GM21717 (cell line): ENCODE results near the gene FMN2.
"Not testable (repeated sequence)": the region's sequence is repeated elsewhere in the genome, so short reads cannot be mapped to it uniquely, and the experiment has no call there.

Source experiments
- ATAC-seq: cut with Tn5 transposase; IDR thresholded peaks from one replicate; pipeline ENCODE4 v1.9.1; 2021; ENCODE audit warnings: mild to moderate bottlenecking, moderate library complexity; ENCODE audit not compliant: unreplicated experiment

The FMN2 gene

DNA sequence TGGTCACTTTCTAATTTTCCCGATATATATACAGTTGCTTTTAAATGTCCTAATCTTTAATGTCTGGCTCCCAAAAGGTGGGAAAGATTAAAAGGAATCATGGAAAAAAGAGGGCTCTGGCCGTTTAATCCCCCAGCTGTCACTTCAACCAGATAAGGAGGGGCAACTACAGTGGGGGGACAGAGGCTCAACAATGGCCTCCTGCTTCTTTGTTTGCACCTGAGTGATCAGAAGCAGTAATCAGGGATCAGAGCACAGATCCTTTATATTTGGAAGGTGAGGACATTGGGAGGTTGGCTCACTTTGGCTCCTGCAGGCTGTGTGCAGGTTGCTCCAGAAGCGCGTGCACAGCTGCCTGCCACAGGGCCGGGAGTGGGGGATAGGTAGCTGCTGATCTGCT, 212.8 kb downstream of the FMN2 start:
- no peak for ATAC-seq

GRCh38 chr1:240306673-240307072, 215.0 kb downstream of the FMN2 start:
- ATAC-seq: no peak

DNA sequence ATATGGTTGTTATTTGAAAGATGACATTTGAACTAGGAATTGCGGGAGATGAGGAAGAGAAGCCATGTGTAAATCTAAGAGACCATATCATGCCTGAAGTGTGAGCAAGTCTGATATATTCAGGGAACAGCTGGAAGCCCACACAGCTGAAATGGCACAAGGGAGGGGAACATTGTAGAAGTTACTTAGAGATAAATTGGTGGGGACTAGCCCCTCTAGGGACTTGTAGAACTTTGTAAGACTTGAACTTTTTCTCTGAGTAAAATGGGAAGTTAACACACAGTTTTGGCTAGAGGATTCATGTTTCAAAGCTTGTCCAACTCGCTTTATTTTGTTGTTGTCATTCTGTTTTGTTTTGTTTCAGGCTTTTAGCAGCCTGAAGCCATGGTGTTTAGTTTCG, 216.4 kb downstream of the FMN2 start:
- ATAC-seq: no peak

- ATAC-seq: no peak
These were observed 218.1 kb downstream of the FMN2 start for GRCh38 chr1:240309769-240310168.

DNA sequence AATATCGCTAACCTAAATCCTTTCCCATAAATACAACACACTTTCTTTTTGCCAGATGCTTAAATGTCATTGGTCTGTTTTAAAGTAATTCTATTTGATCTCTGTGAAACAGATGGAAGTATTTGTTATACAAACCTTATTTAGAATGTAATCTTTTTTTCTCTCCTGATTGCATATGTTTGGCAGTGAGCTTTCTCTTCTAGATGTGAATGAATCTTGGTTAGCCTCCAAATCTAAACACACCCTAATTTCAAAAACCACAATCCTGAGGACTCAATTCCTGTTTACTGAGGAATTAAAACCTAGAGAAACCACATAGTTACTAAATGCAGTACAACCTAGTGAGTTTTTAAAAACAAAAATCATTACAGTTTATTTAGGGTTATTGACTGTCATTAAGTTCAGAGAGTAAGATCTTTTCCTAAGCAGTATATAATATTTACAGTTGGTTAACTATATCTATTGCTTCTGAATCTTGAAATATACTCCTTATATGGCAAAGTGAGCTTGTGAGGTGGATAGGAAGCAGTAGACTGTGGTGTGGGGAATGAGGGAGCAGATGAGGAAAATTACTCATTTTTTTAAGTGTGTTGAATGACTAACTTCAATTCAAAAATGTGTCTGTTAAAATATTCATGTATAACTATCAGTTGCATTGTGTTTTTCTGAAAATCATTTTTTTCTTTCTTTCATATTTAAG, 218.7 kb downstream of the FMN2 start:
- no peak for ATAC-seq

DNA sequence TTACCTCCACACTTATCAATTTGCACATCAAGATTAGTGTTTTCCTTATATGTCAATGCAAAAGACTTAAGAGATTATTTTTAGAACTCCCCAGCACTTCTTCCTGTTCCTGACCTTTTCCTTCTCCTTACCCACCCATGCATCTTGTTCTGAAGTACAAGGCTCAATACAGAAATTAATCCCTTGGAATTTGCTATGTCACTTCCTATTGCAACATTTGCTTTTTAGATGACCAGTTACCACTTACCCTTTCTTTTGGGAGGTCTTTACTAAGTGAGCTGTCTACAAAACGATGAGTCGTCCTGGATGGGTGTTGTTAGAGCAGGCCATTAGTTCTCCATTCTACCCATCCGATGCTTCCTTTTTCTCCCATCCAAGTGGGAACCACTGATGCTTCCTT, 221.2 kb downstream of the FMN2 start:
- no peak for ATAC-seq

DNA sequence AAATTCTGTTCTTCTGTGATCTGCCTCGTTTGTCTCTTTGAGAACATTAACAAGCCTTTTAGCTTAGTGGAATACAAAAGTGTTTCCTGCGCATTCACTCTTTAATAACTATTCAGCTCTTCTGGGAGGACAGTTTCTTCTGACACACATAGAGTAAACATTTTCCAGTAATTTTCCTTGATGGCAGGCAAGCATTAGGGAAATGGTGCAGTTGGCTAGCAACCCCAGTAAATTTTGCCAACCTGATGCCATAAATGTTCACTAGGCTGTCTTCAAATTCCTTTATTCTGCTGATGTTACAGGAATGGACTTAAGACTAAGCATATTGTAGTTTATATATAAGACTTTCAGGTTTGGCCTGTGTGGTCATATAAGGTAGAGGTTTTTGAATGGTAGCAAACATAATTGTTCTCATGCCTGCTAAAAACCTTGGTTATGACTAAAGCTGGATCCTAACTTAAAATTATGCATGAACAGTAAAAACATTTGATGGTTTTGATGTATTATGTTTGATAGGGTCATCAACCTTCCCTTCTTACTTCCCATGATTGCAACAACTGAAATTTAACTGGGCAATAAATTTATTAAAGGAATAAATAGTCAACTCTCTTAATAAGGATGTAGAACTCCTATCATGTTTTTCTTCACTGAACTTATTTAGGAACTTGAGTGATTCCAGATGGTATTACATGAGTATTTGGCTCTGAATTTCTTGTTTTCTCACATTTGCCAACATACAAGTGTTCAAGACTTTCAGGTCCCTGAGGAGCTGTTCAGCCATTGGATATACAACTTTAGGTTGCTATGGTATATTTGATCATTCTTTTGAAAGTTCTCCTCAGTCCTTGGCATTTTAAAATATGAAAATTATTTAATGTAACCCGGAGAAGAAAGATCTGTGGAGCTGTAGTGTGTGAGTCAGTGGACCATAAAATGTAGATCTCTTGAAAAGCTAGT, 223.4 kb downstream of the FMN2 start:
- no peak for ATAC-seq

- no peak for ATAC-seq
These were observed 228.3 kb downstream of the FMN2 start for GRCh38 chr1:240319998-240320397.

DNA sequence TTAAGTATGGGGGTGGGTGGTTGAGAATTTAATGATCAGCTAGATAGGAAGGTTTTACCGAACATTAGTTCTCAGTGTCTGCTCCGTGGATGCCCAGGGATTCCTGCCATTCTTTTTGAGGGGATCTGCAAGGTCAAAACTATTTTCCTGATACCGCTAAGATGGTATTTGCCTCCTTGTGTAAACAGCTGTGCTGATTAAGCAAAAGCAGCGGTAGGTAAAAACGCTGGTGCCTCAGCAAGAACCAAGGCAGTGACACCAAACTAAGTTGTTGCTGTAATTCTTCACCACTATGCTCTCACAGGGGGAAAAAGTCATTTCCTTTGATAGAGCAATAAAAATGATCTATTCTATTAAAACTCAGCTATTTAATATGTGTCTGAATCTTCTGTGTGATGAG, 229.0 kb downstream of the FMN2 start:
- ATAC-seq: no peak

DNA sequence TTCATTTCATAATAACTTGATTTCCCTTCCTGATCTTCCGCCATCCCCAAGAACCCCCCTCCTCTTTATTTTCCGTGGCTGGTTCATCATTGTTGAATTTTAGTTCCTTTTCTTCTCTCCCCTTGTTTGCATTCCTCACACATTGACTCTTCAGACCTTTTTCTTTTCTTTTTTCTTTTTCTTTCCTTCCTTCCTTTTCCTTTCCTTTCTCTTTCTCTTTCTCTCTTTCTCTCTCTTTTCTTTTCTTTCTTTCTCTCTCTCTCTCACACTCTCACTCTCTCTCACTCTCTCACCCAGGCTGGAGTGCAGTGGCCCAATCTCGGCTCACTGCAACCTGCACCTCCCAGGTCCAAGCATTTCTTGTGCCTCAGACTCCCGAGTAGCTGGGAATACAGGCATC, 231.3 kb downstream of the FMN2 start:
- no peak for ATAC-seq

GRCh38 chr1:240328382-240328781, 236.7 kb downstream of the FMN2 start:
- not testable (repeated sequence) for ATAC-seq

DNA sequence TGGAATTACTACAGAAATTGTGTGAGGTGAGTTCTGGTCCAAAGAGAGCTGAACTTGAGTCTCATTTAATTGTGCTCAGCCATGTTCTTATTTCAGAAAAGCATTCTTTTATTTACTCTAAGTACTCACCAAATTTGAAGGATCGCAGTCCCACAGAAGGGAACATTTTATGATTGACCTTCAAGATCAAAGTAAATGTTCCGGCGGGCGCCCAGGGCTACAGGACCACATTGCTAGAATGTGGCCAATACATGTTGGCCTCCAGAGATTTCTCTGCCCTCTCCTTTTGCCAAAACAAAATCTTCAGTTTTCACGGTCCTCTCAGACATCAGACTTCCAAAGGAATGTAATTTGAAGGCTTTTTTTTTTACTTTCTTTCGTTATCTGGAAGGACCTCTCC, 237.8 kb downstream of the FMN2 start:
- no peak for ATAC-seq

DNA sequence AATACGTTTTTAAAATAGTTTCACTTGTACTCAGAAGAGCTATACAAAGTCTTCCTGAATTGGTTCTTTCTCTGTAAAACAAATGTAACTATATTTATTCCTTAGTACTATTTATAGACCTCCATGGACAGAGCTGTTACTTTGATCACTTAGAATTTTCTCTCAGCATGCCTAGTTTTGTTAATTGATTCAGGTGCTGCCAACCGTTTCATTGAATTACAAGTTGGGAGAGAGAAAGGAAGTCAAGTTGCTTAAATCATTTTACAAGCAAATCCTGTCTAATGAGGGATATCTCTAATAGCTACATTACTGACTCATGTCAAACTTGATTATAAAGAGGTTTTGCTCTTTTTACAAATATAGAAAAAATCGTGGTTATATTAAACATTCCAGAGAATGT, 241.0 kb downstream of the FMN2 start:
- no peak for ATAC-seq

DNA sequence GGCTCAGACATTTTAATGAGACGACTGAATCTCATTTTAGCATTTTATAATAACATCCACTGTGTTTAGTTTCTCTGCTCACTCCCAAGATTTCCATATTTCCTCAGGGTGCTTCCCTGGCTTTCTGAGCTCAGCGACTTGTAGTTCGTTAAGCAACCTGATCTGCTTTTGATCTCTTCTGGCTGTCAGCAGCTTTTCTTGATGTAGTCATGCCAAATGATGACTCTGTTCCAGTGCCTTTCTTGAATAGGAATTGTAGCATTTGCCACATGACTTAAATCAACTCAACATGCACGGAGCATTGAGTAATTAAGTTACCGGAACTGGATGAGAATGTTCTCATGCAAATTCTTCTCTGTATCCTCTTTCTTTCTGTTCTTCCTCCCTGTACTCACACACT, 246.1 kb downstream of the FMN2 start:
- no peak for ATAC-seq

DNA sequence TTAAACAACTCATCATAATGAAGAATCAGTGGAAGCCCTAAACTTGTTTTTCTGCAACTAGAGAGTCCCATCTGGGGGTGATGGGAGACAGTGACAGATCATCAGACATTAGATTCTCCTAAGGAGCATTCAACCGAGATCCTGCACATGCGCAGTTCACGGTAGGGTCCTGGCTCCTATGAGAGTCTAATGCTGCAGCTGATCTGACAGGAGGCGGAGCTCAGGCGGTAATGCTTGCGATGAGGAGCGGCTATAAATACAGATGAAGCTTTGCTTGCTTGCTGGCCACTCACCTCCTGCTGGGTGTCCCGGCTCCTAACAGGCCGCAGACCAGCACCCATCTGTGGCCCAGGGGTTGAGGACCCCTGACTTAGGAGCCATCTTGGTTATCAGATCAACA, 247.2 kb downstream of the FMN2 start:
- ATAC-seq: no peak

DNA sequence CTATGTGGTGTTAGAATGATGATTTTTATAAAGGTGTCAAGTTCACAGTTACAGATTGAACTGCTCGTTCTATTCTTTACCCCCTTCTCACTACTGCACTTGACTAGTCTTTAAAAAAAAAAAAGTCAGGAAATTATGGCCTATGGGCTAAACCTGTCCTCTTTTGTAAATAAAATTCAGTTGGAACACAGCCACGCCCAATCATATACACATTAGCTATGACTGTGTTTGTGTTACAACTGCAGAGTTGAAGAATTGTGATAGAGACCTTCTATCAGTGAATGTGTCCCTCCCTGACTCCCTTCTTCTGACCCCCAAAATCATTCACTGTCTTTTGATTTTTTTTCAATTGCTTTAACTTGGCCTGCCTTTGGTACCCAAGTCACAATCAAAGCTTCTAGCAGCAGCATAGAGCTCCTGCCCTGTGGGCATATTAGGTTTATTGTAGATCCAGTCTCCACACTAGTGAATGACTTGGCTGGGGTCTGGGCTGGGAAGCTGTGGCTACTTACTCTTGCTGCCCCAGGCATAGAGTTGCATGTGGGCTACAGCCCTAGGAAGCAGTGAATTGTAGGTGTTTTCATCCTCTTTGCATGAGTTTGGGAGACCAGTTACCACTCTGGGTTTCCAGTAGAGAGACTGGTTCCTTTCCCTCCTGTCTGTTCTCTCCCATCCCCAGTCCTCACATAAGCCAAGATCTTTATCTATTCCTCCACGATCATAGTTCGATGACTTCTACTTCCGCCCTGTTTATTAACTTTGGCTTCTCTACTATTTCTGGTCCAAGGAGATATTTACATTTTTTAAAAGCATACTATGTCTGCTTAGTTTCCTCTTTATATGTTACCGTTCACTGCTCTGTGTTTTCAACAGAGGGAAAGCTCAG, 249.9 kb downstream of the FMN2 start:
- no peak for ATAC-seq

DNA sequence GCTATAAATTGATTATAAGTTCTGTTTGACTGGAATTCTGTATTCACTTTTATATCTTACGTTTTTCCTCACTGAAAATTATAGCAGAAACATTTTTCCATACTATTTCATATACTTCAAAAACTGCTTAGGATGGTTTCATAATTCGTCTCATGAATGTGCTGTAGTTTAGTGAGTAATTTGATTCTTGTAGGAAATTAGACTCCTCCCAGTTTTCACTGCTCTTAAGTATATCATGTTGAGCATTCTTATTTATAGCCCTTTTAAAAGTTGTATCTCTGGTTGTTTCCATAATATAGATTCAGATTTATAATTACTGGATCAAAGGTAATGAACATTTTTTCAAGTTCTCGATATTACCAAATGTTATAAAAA, 250.6 kb downstream of the FMN2 start:
- ATAC-seq: no peak

GRCh38 chr1:240343045-240343444, 251.4 kb downstream of the FMN2 start:
- no peak for ATAC-seq

- ATAC-seq: no peak
These were observed 252.3 kb downstream of the FMN2 start for GRCh38 chr1:240343966-240344365.

DNA sequence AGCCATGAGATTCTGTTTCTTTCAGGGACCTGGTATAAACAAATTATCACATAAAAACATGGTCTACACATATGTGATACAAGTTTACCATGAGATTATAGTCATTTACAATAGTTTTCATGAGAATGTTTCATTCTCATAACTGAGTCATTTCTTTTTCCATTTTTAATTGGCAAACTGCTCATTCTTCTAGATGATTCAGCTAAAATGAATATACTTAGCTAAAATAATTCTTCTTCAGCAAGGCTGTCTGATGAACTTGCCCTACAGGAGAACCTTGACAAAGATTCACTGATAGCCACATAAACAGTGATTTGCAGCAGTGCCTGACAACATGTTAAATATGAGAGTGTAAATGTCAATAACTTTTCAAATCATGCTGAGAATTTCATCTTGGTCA, 253.2 kb downstream of the FMN2 start:
- ATAC-seq: no peak

- ATAC-seq: no peak
These were observed 258.0 kb downstream of the FMN2 start for GRCh38 chr1:240349695-240350094.
